GM18499 (cell line): Measurements from ENCODE around the gene RAI1.

ENCODE experiments used
- ATAC-seq: cut with Tn5 transposase; IDR thresholded peaks from one replicate; pipeline ENCODE4 v1.9.1; 2021; ENCODE audit warnings: moderate number of reproducible peaks; ENCODE audit not compliant: insufficient read depth, unreplicated experiment

The RAI1 gene

DNA sequence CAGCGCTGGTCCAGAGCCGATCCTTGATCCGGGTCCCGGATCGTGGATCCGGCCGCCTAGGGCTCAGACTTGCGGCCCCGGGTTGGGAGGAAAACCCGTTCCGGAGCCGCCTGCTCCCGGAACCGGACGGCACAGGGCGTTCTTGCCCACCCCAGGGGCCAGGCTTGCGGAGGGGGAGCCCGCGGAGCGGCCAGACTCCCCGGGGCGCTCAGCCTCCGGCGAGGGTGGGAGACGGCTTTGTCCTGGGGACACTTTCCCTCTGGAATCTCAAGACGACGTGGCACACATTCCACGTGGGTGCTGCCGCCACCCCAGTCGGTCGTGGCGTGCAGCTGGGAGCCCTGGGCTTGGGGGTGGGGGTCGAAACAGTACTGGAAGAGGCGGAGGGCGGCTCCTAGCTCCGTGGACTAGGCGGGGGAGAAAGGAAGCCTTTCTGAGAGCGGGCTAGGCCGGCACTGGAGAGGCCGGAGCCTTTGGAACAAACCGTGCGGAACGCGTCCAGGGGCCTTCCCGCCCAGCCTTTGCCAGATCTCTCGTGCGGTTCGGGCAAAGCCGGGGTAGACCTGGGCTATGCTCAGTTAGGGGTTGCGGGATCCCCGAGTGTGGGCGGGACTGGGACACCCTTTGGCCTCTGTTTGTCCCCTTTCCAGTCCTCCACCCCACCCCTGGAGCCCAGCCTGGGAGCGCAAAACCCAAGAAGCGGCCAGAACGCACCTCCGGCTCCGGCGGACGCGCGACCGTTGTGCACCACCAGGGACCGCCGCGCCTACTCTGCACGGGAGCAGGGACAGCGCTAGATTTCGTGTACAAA is 129.0 kb downstream of the RAI1 start:
- no peak for ATAC-seq

GRCh38 chr17:17810895-17811248 is 129.6 kb downstream of the RAI1 start:
- no peak for ATAC-seq

GRCh38 chr17:17811381-17812210 is 130.3 kb downstream of the RAI1 start:
- no peak for ATAC-seq

DNA sequence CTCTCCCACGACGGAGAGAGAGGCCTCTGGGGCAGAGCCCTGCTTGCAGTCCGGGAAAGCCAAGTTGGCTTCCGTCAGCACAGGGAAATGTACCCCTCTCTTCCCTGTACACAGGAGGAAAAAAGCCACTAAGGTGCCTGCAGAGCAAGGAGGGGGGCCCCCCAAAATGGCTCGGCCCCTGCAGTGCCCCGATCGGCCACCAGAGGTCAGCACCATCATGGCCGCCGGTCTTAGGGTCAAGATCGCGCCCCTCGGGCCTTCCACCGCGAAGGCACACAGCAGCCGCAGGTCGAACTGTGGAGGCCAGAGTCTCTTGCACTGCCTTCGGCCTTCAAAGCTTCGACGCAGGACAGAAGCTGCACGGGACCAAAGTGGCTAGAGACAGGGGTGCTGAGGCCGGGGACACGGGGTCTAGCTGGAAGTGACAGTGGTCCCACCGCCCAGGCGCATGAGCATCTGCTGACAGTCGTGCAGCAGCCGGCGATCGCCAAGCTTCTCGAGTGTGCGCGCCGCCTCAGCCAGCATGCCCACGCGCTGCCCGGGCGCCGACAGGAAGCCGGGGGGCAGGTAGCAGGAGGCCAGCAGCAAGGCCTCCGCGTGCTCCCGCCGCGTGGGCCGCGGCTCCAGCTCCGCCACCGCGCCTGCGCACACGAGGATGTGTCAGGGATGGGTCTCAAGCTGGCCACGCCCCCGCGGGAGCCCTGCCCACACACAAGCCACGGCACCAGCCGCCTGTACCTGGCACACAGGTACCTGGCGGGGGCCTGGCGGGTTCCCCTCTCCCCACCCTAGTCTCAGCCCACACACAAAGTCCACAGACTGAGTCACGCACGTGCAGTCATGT is 131.2 kb downstream of the RAI1 start:
- no peak for ATAC-seq

GRCh38 chr17:17813055-17813724 is 131.9 kb downstream of the RAI1 start:
- ATAC-seq, result no peak

GRCh38 chr17:17813725-17814095 is 132.5 kb downstream of the RAI1 start:
- no peak for ATAC-seq

DNA sequence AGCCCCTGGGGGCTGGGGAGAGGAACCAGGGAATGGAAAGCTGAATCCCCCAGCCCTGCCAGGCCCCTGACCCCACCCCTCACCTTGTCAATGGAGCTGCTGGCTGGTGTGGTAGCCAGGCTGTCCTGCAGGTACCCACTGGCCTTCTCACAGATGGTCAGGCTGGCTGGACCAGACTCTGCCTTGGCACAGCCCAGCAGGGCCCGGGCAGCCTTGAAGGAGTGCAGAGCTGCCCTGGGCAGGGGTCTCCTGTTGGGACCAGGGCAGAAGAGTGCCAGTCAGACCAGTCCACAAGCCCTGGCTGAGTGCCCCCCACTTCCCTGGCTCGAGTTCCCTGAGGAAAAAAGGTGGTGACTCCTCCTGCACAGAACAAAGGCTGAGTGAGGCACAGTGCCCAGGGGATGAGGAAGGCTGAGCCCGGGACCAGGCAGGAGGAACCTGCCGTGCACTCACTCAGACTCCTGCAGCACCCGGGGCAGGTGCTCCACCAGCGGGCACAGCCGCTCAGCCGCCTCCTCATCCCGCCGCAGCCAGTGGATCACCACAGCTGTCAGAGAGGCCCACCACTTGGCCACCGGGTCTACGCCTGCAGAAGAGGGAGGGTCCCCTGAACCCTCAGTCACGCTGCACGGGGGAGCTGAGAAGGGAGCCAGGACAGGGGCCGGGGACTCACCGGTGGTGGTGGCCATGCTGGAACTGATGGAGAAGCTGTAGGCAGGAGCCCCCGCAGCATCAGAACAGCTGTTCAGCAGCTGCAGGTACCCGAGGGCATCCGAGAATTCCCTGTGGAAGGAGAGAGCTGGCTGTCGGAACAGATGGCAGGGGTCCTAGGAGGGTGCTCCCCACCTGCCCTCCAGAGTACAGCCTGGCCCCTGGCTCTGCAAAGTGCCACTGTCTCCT is 133.2 kb downstream of the RAI1 start:
- ATAC-seq, result no peak

- no peak for ATAC-seq
Measured at GRCh38 chr17:17815062-17815406, 133.8 kb downstream of the RAI1 start.

GRCh38 chr17:17815436-17816200 is 134.4 kb downstream of the RAI1 start:
- ATAC-seq, result no peak

- no peak for ATAC-seq
Measured at GRCh38 chr17:17816240-17816814, 135.1 kb downstream of the RAI1 start.

DNA sequence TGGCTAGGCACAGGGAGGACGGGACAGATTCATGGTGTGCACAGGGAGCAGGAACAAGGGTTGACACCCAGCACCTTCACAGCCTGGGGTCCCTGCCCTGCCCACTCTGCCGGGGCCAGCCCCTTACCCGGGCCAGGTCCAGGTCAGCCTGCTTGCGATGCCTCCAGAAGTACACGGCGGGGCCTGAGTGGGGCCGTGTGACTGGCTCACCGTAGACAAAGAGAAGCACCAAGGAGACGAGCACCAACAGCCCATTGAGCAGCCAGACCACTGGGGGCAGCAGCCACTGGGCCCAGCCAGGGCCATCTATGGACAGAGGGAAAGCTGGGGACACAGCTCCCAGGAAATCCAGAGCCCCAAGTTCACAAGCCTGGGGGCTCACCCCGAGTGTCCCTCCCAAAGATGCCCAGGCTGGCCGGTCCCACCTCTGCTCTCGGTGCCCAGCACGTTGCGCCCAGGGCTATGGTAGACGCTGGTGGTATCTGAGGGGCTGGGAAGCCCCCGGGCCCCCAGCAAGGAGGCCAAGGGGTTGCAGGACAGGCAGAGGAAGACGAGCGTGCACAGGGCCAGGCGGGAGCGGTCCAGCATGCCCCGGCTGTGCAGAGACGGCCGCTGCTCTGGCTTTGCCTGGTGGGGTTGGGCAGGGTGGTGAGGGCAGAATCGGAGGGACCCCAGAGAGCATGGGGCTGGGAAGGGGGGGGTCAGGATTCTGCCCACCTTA is 135.7 kb downstream of the RAI1 start:
- no peak for ATAC-seq

DNA sequence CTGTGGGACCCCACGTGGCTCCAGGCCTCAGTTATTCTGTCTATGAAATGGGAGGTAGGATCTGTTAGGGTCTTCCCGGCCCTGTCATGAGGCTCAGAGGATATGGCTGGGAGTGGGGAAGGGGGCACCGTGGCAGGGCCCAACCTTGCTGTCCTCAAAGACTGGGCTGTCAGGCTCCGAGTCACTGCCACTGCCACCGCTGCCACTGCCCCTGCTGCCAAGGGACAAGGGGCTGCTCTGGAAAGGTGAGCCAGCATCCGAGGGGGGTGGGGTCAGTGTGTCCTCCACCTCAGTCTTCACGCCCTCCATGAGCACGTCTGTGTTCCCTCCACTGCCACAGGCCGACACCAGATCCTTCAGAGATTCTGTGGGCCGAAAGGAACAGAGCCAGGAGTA is 136.3 kb downstream of the RAI1 start:
- ATAC-seq, result no peak

- no peak for ATAC-seq
Measured at GRCh38 chr17:17818088-17818526, 136.8 kb downstream of the RAI1 start.

GRCh38 chr17:17819111-17819510 is 137.9 kb downstream of the RAI1 start:
- no peak for ATAC-seq

- ATAC-seq, result no peak
Measured at GRCh38 chr17:17819561-17819995, 138.3 kb downstream of the RAI1 start.

- no peak for ATAC-seq
Measured at GRCh38 chr17:17820046-17820445, 138.8 kb downstream of the RAI1 start.

GRCh38 chr17:17820463-17821158 is 139.4 kb downstream of the RAI1 start:
- no peak for ATAC-seq
